K562 (cell line): ENCODE data around the gene CUTA. TPM values are rescaled to one million over a fixed set of nuclear protein-coding genes. Genes with fewer than 3 reads are reported as not detected.

Experiments
- BDP1 ChIP-seq: IDR thresholded peaks from 3 replicates; pipeline ENCODE4 v1.6.1; 2011; ENCODE audit not compliant: insufficient read length, insufficient read depth
- CBX5 ChIP-seq: IDR thresholded peaks from 2 replicates; pipeline ENCODE4 v1.6.1; 2014; ENCODE audit warnings: low read depth, borderline replicate concordance
- CCNT2 ChIP-seq: IDR thresholded peaks from 2 replicates; pipeline ENCODE4 v1.6.1; 2011; ENCODE audit warnings: borderline replicate concordance, low read depth, mild to moderate bottlenecking, moderate library complexity, mixed read lengths, low read length; ENCODE audit not compliant: insufficient read length; ENCODE audit errors: extremely low read depth
- LCOR ChIP-seq: sonication (generic); formaldehyde crosslinking; IDR thresholded peaks from 2 replicates; pipeline ENCODE4 v1.8.0; 2022; ENCODE audit warnings: mild to moderate bottlenecking, missing genetic modification reagents
- MCM3 ChIP-seq: fragments of 450-650 bp; IDR thresholded peaks from 2 replicates; pipeline ENCODE4 v1.6.1; 2016
- MTA1 ChIP-seq: fragments of 450-650 bp; IDR thresholded peaks from 2 replicates; pipeline ENCODE4 v1.6.1; 2017; ENCODE audit warnings: borderline replicate concordance
- PHB ChIP-seq: fragments of 250-450 bp; sonication (Bioruptor Pico); IDR thresholded peaks from 2 replicates; pipeline ENCODE4 v1.5.0; 2021
- PYGO2 ChIP-seq: fragments of 450-650 bp; IDR thresholded peaks from 2 replicates; pipeline ENCODE4 v1.6.1; 2016; ENCODE audit warnings: mild to moderate bottlenecking, missing genetic modification characterization, moderate library complexity, missing compliant biosample characterization
- TBL1XR1 ChIP-seq, 2 experiments: IDR thresholded peaks; 2 replicates each; pipeline ENCODE4 v1.6.1; 2012; ENCODE audit warnings: improper control_type of control experiment in 2 of 2, low read length in 2 of 2, mild to moderate bottlenecking in 1 of 2
- TCF15 ChIP-seq: fragments of 250-450 bp; sonication (Bioruptor Pico); IDR thresholded peaks from 2 replicates; pipeline ENCODE4 v1.8.0; 2022; ENCODE audit warnings: moderate library complexity, mild to moderate bottlenecking, inconsistent platforms
- ZBTB8A ChIP-seq: fragments of 450-650 bp; IDR thresholded peaks from 2 replicates; pipeline ENCODE4 v1.6.1; 2018; ENCODE audit warnings: mild to moderate bottlenecking, moderate library complexity; ENCODE audit not compliant: partially characterized antibody
- ZC3H4 ChIP-seq: sonication (generic); formaldehyde crosslinking; IDR thresholded peaks from 2 replicates; pipeline ENCODE4 v1.9.0; 2021; ENCODE audit warnings: missing genetic modification reagents, borderline replicate concordance
- ZFP1 ChIP-seq: fragments of 450-650 bp; formaldehyde crosslinking; IDR thresholded peaks from 2 replicates; pipeline ENCODE4 v1.4.0; 2020; ENCODE audit warnings: mild to moderate bottlenecking, mixed read lengths
- ZFP36 ChIP-seq: fragments of 150-350 bp; IDR thresholded peaks from 2 replicates; pipeline ENCODE4 v1.6.1; 2018; ENCODE audit warnings: low read length, low read depth; ENCODE audit not compliant: partially characterized antibody
- ZNF232 ChIP-seq: sonication (generic); formaldehyde crosslinking; IDR thresholded peaks from 2 replicates; pipeline ENCODE4 v1.8.0; 2022; ENCODE audit warnings: mild to moderate bottlenecking, missing genetic modification reagents
- ZNF512 ChIP-seq: IDR thresholded peaks from 2 replicates; pipeline ENCODE4 v1.6.1; 2016; ENCODE audit warnings: missing genetic modification characterization, missing compliant biosample characterization
- ZNF551 ChIP-seq: fragments of 250-450 bp; sonication (Bioruptor Pico); IDR thresholded peaks from 2 replicates; pipeline ENCODE4 v1.5.0; 2021; ENCODE audit warnings: mild to moderate bottlenecking, moderate library complexity
- ZNF668 ChIP-seq: fragments of 250-450 bp; sonication (Bioruptor Pico); IDR thresholded peaks from 2 replicates; pipeline ENCODE4 v1.8.0; 2022; ENCODE audit warnings: mild to moderate bottlenecking, inconsistent platforms
- ZNF785 ChIP-seq: fragments of 250-450 bp; sonication (Bioruptor Pico); IDR thresholded peaks from 2 replicates; pipeline ENCODE4 v1.4.0; 2020; ENCODE audit warnings: mild to moderate bottlenecking
- polyA plus RNA-seq, 8 experiments: library from polyadenylated mRNA; depleted of rRNA in 4 of 8; stranded (reverse) in 5 of 8; unstranded in 3 of 8; fragments of >200 nt; fragmentation: Nextera tagmentation in 2 of 8; fragmentation: Illumina TruSeq in 1 of 8; extraction: Ambion mirVana in 2 of 8; extraction: Trizol in 1 of 8; gene quantifications; 2 replicates each; pipeline versions ENCODE4 v1.2.1 to v1.2.3, GENCODE V29; 2011 to 2014; ENCODE audit warnings: inconsistent platforms in 1 of 8, missing spikeins in 1 of 8
- total RNA-seq, 7 experiments: library from RNA; depleted of rRNA in 6 of 7; stranded (reverse); fragments of >200 nt in 6 of 7; fragmentation: Illumina TruSeq in 2 of 7; extraction: Trizol in 2 of 7; gene quantifications; 2 replicates each; pipeline versions ENCODE4 v1.2.1 to v1.2.3, GENCODE V29; 2011 to 2021; ENCODE audit warnings: low replicate concordance in 1 of 7
- TF ChIP-seq, protein P1 (sequence below): fragments of 450-650 bp; IDR thresholded peaks from 2 replicates; pipeline ENCODE4 v1.6.1; 2016; ENCODE audit warnings: mild to moderate bottlenecking
- TF ChIP-seq, protein P2 (sequence below): fragments of 450-650 bp; formaldehyde crosslinking; conservative IDR thresholded peaks from 2 replicates; pipeline ENCODE4 v1.4.0; 2022; ENCODE audit warnings: mild to moderate bottlenecking, missing genetic modification characterization
- TF ChIP-seq, protein P3 (sequence below): fragments of 450-650 bp; formaldehyde crosslinking; IDR thresholded peaks from 2 replicates; pipeline ENCODE4 v1.4.0; 2020; ENCODE audit warnings: mild to moderate bottlenecking

Gene CUTA
- total and polyA plus RNA-seq, 9 of the 15 experiments (the other 6 are each of a cell fraction or from before 2014, with no cell fraction given): 166 to 682 (median 310) TPM

GRCh38 chr6:33420491-33421343, 2.8 kb upstream of the CUTA start (continued):
- TF ChIP-seq, protein P1, sequence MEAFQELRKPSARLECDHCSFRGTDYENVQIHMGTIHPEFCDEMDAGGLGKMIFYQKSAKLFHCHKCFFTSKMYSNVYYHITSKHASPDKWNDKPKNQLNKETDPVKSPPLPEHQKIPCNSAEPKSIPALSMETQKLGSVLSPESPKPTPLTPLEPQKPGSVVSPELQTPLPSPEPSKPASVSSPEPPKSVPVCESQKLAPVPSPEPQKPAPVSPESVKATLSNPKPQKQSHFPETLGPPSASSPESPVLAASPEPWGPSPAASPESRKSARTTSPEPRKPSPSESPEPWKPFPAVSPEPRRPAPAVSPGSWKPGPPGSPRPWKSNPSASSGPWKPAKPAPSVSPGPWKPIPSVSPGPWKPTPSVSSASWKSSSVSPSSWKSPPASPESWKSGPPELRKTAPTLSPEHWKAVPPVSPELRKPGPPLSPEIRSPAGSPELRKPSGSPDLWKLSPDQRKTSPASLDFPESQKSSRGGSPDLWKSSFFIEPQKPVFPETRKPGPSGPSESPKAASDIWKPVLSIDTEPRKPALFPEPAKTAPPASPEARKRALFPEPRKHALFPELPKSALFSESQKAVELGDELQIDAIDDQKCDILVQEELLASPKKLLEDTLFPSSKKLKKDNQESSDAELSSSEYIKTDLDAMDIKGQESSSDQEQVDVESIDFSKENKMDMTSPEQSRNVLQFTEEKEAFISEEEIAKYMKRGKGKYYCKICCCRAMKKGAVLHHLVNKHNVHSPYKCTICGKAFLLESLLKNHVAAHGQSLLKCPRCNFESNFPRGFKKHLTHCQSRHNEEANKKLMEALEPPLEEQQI: no peak
- TF ChIP-seq CCNT2: no peak
- no peak for TF ChIP-seq ZC3H4 (CRISPR knock-in tag)
- peak; percentile 80; the same call in 1 of the 2 replicates for TF ChIP-seq CBX5
- TF ChIP-seq ZNF785 (CRISPR knock-in tag): no peak
- no peak for TF ChIP-seq PHB (CRISPR knock-in tag)
- TF ChIP-seq ZNF232 (CRISPR knock-in tag): no peak
- TF ChIP-seq TBL1XR1 (IDR thresholded peaks at IDR 0.05; ENCODE audit: low read length in 2 of 2): peak in 1 of 2 experiments; percentile 95; a peak in 3 of 4 replicates
- no peak for TF ChIP-seq LCOR (CRISPR knock-in tag)
- no peak for TF ChIP-seq MCM3
- TF ChIP-seq BDP1: no peak
- no peak for TF ChIP-seq ZFP1 (CRISPR knock-in tag)
- TF ChIP-seq ZBTB8A: no peak
- TF ChIP-seq MTA1: peak; percentile 72
- TF ChIP-seq, protein P2, sequence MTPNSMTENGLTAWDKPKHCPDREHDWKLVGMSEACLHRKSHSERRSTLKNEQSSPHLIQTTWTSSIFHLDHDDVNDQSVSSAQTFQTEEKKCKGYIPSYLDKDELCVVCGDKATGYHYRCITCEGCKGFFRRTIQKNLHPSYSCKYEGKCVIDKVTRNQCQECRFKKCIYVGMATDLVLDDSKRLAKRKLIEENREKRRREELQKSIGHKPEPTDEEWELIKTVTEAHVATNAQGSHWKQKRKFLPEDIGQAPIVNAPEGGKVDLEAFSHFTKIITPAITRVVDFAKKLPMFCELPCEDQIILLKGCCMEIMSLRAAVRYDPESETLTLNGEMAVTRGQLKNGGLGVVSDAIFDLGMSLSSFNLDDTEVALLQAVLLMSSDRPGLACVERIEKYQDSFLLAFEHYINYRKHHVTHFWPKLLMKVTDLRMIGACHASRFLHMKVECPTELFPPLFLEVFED (CRISPR knock-in tag): peak; percentile 86; the same call in 1 of the 2 replicates
- no peak for TF ChIP-seq PYGO2
- TF ChIP-seq TCF15 (CRISPR knock-in tag): no peak
- TF ChIP-seq, protein P3, sequence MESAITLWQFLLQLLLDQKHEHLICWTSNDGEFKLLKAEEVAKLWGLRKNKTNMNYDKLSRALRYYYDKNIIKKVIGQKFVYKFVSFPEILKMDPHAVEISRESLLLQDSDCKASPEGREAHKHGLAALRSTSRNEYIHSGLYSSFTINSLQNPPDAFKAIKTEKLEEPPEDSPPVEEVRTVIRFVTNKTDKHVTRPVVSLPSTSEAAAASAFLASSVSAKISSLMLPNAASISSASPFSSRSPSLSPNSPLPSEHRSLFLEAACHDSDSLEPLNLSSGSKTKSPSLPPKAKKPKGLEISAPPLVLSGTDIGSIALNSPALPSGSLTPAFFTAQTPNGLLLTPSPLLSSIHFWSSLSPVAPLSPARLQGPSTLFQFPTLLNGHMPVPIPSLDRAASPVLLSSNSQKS (CRISPR knock-in tag): no peak
- TF ChIP-seq ZFP36: no peak
- peak; percentile 20; the same call in 1 of the 2 replicates for TF ChIP-seq ZNF512 (tag)
- no peak for TF ChIP-seq ZNF668 (CRISPR knock-in tag)
- TF ChIP-seq ZNF551: no peak
